Stimulated activated CD4-positive, alpha-beta T cell treated with anti-CD3 and anti-CD28 coated beads, TNF-alpha, amount 100 ng/mL, for 4 hours (primary cell): ENCODE results near the gene BCAT1.
"Not testable (repeated sequence)": the region's sequence is repeated elsewhere in the genome, so short reads cannot be mapped to it uniquely, and the experiment has no call there.

ENCODE experiments used
- DNase-seq, 3 experiments: peaks; one replicate each; pipeline ENCODE4 v3.0.0-alpha.2; 2020; ENCODE audit warnings: low read depth in 3 of 3

BCAT1 gene

GRCh38 chr12:24956351-24956750 lies 7.5 kb upstream of the BCAT1 start:
- DNase-seq: not testable (repeated sequence)

GRCh38 chr12:24955853-24956252 lies 7.0 kb upstream of the BCAT1 start:
- no peak for DNase-seq

GRCh38 chr12:24955389-24955788 lies 6.5 kb upstream of the BCAT1 start:
- no peak for DNase-seq

- DNase-seq: no peak
These were observed 5.4 kb upstream of the BCAT1 start for GRCh38 chr12:24954261-24954660.

GRCh38 chr12:24952389-24952788 lies 3.5 kb upstream of the BCAT1 start:
- DNase-seq: no peak

GRCh38 chr12:24950231-24950834 lies 1.4 kb upstream of the BCAT1 start:
- DNase-seq: no peak

- peak in 1 of 3 experiments; percentile 17 for DNase-seq
These were observed 513 bp downstream of the BCAT1 start for GRCh38 chr12:24948420-24948756.

- DNase-seq: no peak
These were observed 1.1 kb downstream of the BCAT1 start for GRCh38 chr12:24947541-24948419.

GRCh38 chr12:24945845-24946244 lies 3.1 kb downstream of the BCAT1 start:
- DNase-seq: no peak

- DNase-seq: no peak
These were observed 3.9 kb downstream of the BCAT1 start for GRCh38 chr12:24945039-24945438.

GRCh38 chr12:24944601-24944975 lies 4.3 kb downstream of the BCAT1 start:
- no peak for DNase-seq

GRCh38 chr12:24943947-24944600 lies 4.8 kb downstream of the BCAT1 start:
- no peak for DNase-seq

GRCh38 chr12:24940157-24940556 lies 8.7 kb downstream of the BCAT1 start:
- no peak for DNase-seq

GRCh38 chr12:24939551-24939950 lies 9.3 kb downstream of the BCAT1 start:
- DNase-seq: not testable (repeated sequence)

- no peak for DNase-seq
These were observed 10.6 kb downstream of the BCAT1 start for GRCh38 chr12:24938341-24938740.

GRCh38 chr12:24937553-24938244 lies 11.2 kb downstream of the BCAT1 start:
- no peak for DNase-seq

GRCh38 chr12:24933694-24934407 lies 15.1 kb downstream of the BCAT1 start:
- DNase-seq: no peak

- no peak for DNase-seq
These were observed 17.1 kb downstream of the BCAT1 start for GRCh38 chr12:24931666-24932405.

- no peak for DNase-seq
These were observed 18.9 kb downstream of the BCAT1 start for GRCh38 chr12:24929953-24930352.

- DNase-seq: not testable (repeated sequence)
These were observed 20.2 kb downstream of the BCAT1 start for GRCh38 chr12:24928533-24929306.
